Activated CD4-positive, alpha-beta T cell treated with anti-CD3 and anti-CD28 coated beads, Interleukin-2, amount 10 ng/mL, durations not matched to agents 24 days and 14 days (primary cell): ENCODE measurements around the gene ISYNA1. TPM values are rescaled to one million over a fixed set of nuclear protein-coding genes. Genes with fewer than 3 reads are reported as not detected.
"Not testable (repeated sequence)": the region's sequence is repeated elsewhere in the genome, so short reads cannot be mapped to it uniquely, and the experiment has no call there.

Experiments
- DNase-seq: peaks from one replicate; pipeline ENCODE4 v3.0.0; 2022
- H3K27ac Mint-ChIP-seq: one replicate; pipeline ENCODE4 v1.8.0; 2022; ENCODE audit warnings: mild to moderate bottlenecking, mixed read lengths
- H3K27me3 Mint-ChIP-seq: one replicate; pipeline ENCODE4 v1.8.0; 2022; ENCODE audit warnings: mixed read lengths
- H3K36me3 Mint-ChIP-seq: one replicate; pipeline ENCODE4 v1.8.0; 2022; ENCODE audit warnings: low read depth, mild to moderate bottlenecking, mixed read lengths
- H3K4me1 Mint-ChIP-seq: one replicate; pipeline ENCODE4 v1.8.0; 2021; ENCODE audit warnings: mixed read lengths
- H3K4me3 Mint-ChIP-seq: one replicate; pipeline ENCODE4 v1.8.0; 2022; ENCODE audit warnings: mild to moderate bottlenecking, moderate library complexity, mixed read lengths
- H3K9me3 Mint-ChIP-seq: one replicate; pipeline ENCODE4 v1.8.0; 2021; ENCODE audit warnings: mixed read lengths
- intact Hi-C: fragments of 100-400 bp; cut with micrococcal nuclease; formaldehyde crosslinking; loops from one replicate; pipeline ENCODE4 v1.15.1; 2023
- total RNA-seq: library from RNA; stranded (reverse); gene quantifications from 2 replicates; pipeline ENCODE4 v1.2.3, GENCODE V29; 2022

Gene ISYNA1
- total RNA-seq, 1 donor from 2014 or later = 10.9 TPM

DNA sequence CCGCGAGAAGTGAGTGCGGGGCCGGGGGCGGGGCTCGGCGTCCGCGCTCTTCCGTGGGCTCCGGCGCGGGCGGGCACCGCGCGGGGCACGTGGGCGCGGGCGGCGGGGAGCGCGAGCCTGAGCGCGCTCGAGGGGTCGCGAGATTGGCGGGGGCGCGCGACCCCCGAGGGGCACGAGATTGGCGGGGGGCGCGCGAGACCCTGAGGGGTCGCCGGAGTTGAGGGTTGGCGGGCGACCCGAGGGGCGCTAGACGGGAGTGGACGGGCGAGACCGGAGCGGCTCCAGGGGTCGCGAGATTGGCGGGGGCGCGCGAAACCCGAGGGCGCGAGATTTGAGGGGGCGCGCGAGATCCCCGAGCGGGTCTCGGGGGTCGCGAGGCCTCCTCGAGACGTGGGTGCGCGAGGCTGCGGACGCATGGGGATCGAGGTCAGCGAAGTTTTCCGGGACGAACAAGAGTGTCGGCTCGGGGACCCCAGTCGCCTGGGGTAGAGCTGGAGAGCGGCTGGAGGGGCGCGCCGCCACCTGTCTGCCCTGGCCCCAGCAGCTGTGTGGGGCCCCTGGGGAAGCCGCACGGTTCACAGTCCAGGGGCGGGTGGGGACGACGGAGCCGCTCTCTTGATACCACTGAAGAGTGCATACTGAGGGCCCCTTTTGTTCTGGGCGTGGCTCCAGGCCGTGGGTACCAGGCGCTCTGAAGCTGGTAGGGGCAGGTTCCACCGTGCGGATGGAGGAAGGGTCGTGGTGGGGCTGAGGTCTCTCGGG is 18.1 kb downstream of the ISYNA1 start:
- Mint-ChIP-seq H3K4me1 (peaks cover 70% of the 10 kb centered on the region), H3K4me3 (peak overlapping the region; percentile 99), H3K9me3 (no peaks in the 10 kb centered on the region), H3K27ac (peak overlapping the region; percentile 86), H3K27me3 (no peaks in the 10 kb centered on the region), H3K36me3 (peaks cover 9% of the 10 kb centered on the region)
- intact Hi-C loops = loop anchor here (1.0 to 5.0 kb wide), 3 partner anchors 9 to 218 kb away; partner anchors contain the start of gene RAB3A
- DNase-seq = peak; percentile 86

DNA sequence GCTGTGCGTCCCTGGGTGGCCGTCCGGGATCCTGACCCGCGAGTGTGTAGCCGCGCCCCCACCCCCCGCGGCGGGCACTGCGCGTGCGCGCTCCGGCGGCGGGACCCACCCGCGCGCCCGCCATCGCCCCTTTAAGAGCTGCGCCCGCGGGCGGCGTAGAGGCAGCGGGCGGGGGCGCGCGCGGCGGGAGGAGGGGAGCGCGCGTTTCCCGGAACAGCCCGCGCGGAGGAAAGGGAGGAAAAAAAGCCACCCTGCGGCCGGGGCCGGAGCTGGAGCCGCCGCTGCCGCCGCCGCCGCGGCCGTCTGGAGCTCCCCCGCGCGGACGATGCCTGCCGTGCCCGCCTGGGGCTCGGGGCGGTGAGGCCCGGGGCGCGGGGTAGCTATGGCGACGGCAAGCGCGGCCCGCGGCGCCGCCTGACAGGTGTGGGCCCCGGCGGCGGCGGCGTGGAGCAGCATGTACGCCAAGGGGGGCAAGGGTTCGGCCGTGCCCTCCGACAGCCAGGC is 18.7 kb downstream of the ISYNA1 start, which contains the start of gene SSBP4:
SSBP4 (plus strand) TSS at position 204 of the 504 bp plus-strand sequence; CDS start at position 455, 251 bp downstream.
- DNase-seq = peak; percentile 94
- no peaks in the 10 kb centered on the region for H3K9me3 Mint-ChIP-seq
- H3K36me3 Mint-ChIP-seq = peaks cover 9% of the 10 kb centered on the region
- H3K27me3 Mint-ChIP-seq = no peaks in the 10 kb centered on the region
- intact Hi-C loops = loop anchor here (5.0 kb wide), 2 partner anchors 127 to 217 kb away; partner anchors contain the start of gene RAB3A
- peaks cover 72% of the 10 kb centered on the region for H3K4me1 Mint-ChIP-seq
- H3K4me3 Mint-ChIP-seq = peak within 1 kb of the TSS; percentile 99
- peak within 1 kb of the TSS; percentile 89 for H3K27ac Mint-ChIP-seq

DNA sequence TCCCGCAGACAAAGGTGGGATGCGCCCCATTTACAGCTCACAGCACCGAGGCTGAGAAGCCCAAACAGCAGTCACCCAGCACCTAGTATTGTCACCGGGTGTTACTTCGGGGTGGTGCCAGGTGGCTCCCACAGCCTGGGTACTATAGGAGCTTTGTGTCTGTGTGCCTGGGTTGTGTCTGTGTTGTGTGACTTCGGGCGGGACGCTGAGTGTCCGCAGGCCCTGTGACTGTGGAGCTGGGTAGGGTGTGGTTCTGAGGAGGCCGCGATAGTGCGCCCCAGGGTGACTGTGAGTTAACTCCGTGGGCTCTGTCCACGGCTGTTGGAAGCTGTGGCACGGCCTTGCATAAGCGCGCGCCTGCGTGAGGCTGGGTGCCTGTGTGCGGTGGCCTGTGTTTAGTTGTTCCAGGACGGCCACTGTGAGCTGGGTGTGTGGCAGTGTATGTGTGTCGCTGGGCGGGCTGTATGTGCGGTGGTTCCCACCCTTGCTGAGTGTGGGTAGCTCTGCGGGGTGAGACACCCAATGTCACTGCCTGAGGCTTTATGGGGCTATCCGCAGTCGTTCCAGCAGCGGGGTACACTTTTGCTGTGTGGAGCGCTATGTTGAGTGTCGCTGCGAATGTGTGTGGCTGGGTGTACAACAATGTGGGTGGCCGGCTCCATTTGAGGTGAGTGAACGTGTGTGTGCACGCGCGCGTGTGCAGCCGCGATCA is 19.3 kb downstream of the ISYNA1 start:
- intact Hi-C loops = loop anchor here (5.0 kb wide), 2 partner anchors 126 to 216 kb away; partner anchors contain the start of gene RAB3A
- Mint-ChIP-seq H3K36me3 (peaks cover 9% of the 10 kb centered on the region), H3K27me3 (no peaks in the 10 kb centered on the region), H3K4me3 (peak overlapping the region; percentile 99), H3K4me1 (peaks cover 71% of the 10 kb centered on the region), H3K9me3 (no peaks in the 10 kb centered on the region), H3K27ac (peak overlapping the region; percentile 89)
- DNase-seq = no peak

DNA sequence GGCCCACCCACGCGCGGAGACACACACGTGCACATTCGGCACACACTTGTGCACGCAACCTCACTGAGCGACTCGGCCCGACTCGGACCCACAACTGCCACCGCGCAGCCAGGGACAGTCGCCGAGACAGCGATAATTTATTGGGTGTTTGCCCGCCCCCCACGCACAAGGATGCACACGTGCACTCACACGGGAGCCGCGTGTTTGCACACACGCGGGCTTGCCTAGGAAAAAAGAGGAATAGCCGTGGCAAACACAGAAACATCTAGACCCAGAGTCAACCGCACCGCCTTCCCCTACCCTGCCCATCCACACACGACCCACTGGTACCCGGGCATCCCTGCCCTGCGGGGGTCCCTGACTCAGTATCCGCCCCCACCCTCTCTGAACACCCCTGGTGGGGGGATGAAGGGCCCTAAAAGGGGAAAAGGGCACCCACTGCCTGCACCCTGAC is 19.9 kb downstream of the ISYNA1 start:
- Mint-ChIP-seq H3K9me3 (no peaks in the 10 kb centered on the region), H3K27me3 (no peaks in the 10 kb centered on the region), H3K4me3 (peak overlapping the region; percentile 99), H3K4me1 (peaks cover 66% of the 10 kb centered on the region), H3K27ac (peak overlapping the region; percentile 89), H3K36me3 (peaks cover 9% of the 10 kb centered on the region)
- DNase-seq = peak; percentile 73
- intact Hi-C loops = loop anchor here (5.0 kb wide), 2 partner anchors 126 to 216 kb away; partner anchors contain the start of gene RAB3A

DNA sequence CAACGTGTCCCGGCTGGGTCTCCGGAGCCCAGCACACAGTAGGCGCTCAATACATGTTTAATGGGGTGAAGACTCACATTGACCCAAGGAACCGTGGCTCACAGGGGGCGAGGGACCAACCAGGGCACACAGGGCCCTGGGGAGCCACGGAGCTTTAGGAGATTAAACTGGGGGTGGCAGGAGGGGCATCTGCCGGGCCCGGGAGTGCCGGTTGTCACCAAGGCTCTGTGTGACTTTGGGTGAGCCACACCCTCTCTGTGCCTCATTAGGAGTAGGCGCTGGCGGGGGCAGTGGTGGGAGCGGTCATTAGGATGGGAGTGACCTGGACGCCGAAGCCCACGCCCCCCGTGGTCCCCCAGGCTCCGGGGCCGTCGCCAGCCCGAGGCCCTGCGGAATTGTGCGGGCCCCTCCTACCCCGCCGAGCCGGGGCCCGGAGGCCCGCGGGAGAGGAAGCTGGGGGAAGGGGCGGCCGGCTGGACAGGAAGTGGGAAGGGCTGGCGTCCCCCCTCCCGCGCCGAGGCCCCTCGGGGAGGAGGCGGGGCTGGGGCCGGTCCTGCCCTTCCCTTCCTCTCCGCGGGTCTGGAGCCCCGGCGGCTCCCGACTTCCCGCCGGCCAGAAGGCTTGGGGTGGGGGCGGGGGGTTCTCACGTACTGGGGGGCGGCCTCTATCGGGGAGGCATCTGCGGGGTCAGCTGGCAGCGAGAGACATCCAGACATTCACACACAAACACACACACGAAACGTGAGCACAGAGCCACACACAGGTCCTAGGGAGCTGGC is 20.5 kb downstream of the ISYNA1 start:
- H3K36me3 Mint-ChIP-seq = peaks cover 6% of the 10 kb centered on the region
- peaks cover 60% of the 10 kb centered on the region for H3K4me1 Mint-ChIP-seq
- intact Hi-C loops = loop anchor here (5.0 kb wide), 2 partner anchors 125 to 215 kb away; partner anchors contain the start of gene RAB3A
- H3K9me3 Mint-ChIP-seq = no peaks in the 10 kb centered on the region
- H3K27ac Mint-ChIP-seq = peak overlapping the region; percentile 90
- peak overlapping the region; percentile 99 for H3K4me3 Mint-ChIP-seq
- peaks cover 3% of the 10 kb centered on the region for H3K27me3 Mint-ChIP-seq
- peak; percentile 84 for DNase-seq

DNA sequence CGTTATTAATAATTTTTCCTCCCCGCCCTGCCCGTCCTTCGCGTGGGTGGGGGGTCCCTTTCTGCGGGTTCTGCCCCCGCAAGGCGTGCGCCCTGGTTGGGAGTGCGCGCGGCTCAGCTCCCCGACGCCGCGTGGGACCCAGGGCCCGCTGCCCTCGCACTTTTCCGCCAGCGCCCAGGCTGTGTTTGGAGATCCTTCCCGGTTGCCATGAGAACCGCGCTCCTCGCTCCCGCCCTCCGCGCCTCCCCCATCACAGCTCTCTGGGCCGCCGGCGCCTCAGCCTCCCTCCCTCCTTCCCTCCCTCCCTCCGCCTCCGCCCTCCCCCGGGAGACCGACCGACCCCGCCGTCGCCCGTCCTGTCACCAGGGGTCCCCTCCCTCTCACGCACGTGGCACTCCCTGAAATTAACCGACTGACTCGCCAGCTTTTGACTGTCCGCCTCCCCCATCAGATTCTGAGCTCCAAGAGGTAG is 21.1 kb downstream of the ISYNA1 start:
- DNase-seq = peak; percentile 92
- peak overlapping the region; percentile 90 for H3K27ac Mint-ChIP-seq
- H3K9me3 Mint-ChIP-seq = no peaks in the 10 kb centered on the region
- peaks cover 56% of the 10 kb centered on the region for H3K4me1 Mint-ChIP-seq
- intact Hi-C loops = loop anchor here (5.0 kb wide), 2 partner anchors 125 to 215 kb away; partner anchors contain the start of gene RAB3A
- H3K27me3 Mint-ChIP-seq = peaks cover 4% of the 10 kb centered on the region
- H3K4me3 Mint-ChIP-seq = peak overlapping the region; percentile 84
- peaks cover 5% of the 10 kb centered on the region for H3K36me3 Mint-ChIP-seq

DNA sequence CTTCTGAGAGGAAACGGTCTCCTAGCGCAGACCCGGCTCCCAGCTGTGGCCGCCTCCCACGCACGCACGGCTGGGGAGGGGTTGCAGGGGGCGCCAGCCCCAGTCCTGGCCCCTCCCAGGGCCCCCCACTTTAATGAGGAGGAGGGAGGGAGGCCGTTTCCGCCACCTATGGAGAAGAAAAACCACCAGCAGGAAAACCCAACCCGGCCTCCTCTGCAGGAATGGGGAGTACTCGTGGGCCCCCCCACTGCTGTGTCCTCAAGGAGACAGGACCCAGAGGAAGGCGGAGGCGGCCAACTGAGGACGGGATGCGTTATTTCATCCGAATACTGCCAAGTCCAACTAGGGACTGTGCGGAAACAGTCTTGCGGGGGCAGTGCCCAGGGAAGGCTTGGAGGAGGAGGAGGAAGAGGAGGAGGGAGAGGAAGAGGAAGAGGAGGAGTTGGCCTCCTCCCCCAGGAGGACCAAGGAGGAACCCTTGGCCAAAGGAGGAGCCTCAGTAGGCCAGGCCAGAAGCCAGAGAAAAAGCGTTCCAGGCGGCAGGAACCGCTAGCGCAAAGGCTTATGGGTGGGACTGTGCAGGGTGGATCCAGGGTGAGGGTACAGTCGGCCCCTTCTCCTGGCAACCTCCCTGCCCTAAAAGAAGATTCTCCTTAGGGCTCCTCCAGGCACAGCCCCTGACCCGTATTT is 22.6 kb downstream of the ISYNA1 start:
- Mint-ChIP-seq H3K36me3 (peaks cover 2% of the 10 kb centered on the region), H3K27me3 (peaks cover 6% of the 10 kb centered on the region), H3K4me1 (peaks cover 46% of the 10 kb centered on the region), H3K4me3 (peak overlapping the region; percentile 84), H3K9me3 (no peaks in the 10 kb centered on the region), H3K27ac (peak overlapping the region; percentile 90)
- intact Hi-C loops = loop anchor here (5.0 kb wide), 2 partner anchors 123 to 213 kb away; partner anchors contain the start of gene RAB3A
- peak; percentile 67 for DNase-seq

DNA sequence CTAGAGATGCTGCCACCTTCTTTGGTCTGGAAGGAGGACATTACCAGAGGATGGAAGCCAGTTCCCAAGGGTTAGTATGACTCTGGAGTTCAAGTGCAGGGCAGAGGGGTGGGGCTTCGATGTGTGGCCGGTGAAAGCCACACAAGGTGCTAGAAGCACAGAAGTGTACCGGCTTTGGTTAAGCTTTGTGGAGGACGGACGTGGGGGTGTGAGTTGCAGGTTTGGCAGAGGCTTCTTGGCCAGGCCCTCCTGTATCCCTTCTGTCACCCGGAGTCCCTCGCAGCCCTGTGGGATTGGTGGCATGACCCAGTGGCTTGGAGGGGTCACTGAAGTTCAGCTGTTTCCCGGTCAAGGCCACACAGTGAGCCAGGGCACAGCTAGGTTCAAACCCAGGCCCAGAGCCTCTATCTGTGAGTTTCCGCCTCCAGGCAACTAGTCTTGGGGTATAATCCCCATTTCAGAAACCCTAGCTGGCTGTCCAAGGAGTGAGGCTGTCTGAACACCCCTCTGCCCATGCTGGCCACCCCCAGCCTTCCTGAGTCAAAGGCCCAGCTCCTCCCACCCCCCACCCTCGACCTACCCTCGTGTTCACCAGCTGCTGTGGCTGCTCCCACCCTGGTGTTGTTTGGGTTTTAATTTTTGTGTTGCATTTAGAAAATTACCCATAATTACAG is 23.3 kb downstream of the ISYNA1 start:
- intact Hi-C loops = loop anchor here (5.0 kb wide), 3 partner anchors 87 to 212 kb away; partner anchors contain the start of gene RAB3A
- peak; percentile 80 for DNase-seq
- no peaks in the 10 kb centered on the region for H3K36me3 Mint-ChIP-seq
- H3K27me3 Mint-ChIP-seq = peaks cover 6% of the 10 kb centered on the region
- H3K4me3 Mint-ChIP-seq = no peak overlapping the region
- peaks cover 45% of the 10 kb centered on the region for H3K4me1 Mint-ChIP-seq
- H3K27ac Mint-ChIP-seq = peak overlapping the region; percentile 35
- H3K9me3 Mint-ChIP-seq = no peaks in the 10 kb centered on the region

DNA sequence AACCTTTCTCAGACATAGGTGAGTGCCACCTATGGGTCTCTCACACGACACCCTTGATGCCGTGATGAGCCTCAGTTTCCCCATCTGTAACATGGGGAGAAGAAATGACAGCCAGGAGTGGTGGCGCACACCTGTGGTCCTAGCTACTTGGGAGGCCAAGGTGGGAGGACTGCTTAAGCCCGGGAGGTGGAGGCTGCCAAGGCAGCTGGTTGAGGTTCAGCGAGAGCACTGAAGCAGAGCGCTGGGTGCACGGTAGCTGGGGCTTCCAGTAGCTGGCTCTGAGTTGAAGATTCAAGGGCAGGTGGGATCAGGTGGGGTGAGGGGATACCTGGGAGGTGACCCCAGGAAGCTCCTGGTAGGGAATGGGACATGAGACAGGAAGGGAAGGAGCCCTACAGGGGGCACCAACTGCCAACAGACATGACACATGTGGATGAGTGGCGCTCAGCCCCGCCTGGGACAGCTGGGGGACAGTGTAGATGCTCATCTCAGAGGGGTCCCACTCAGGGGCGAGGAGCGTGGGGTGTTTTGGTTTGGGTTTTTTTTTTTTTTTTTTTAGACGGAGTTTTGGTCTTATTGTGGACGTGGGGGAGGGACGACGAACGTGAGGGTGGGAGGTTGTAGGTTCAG is 25.2 kb downstream of the ISYNA1 start:
- no peak for DNase-seq
- H3K4me3 Mint-ChIP-seq = no peak overlapping the region
- H3K4me1 Mint-ChIP-seq = peaks cover 33% of the 10 kb centered on the region
- peaks cover 6% of the 10 kb centered on the region for H3K27me3 Mint-ChIP-seq
- H3K36me3 Mint-ChIP-seq = no peaks in the 10 kb centered on the region
- intact Hi-C loops = loop anchor here (5.0 kb wide), 1 partner anchor 85 kb away; no protein-coding TSS in a partner anchor
- H3K9me3 Mint-ChIP-seq = no peaks in the 10 kb centered on the region
- H3K27ac Mint-ChIP-seq = no peak overlapping the region

DNA sequence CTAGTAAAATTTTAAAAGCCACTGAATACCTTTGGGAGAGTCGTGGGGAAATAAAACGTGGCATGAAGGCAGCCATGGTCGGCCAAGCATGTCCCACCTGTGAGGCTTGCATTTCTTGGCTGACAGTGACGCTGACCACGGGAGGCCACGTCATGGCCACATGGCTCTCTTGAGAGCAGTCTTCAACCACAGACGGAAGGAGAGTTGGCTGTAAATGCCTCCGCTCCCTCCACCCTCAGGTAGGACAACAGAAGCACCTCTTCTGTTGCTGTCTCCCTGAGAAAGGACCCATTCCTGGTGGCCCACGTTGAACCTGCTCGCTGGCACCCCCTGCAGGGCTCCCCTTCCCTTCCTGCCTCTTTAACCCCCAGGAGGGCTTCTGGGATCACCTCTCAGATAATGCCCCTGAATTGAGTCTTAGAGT is 29.9 kb downstream of the ISYNA1 start:
- H3K27me3 Mint-ChIP-seq = peaks cover 6% of the 10 kb centered on the region
- peaks cover 5% of the 10 kb centered on the region for H3K4me1 Mint-ChIP-seq
- H3K27ac Mint-ChIP-seq = no peak overlapping the region
- H3K4me3 Mint-ChIP-seq = no peak overlapping the region
- DNase-seq = peak; percentile 77
- H3K9me3 Mint-ChIP-seq = no peaks in the 10 kb centered on the region
- intact Hi-C loops = no loop called here
- no peaks in the 10 kb centered on the region for H3K36me3 Mint-ChIP-seq

DNA sequence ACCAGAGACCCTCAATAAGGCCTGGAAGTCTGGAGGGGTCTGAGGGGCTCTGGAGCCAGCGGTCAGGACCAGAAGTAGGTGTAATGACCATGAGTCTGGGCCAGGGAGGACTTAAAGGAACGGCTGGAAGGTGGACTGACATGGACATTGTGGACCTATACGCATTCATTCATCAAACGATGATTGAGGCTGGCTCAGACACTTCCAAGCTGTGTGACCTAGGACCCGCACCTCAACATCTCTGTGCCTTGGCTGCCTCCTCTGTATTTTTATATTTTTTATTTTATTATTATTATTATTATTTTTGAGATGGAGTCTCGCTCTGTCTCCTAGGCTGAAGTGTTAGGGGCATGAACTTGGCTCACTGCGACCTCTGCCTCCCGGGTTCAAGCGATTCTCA is 31.2 kb downstream of the ISYNA1 start:
- H3K27ac Mint-ChIP-seq = no peak overlapping the region
- no peaks in the 10 kb centered on the region for H3K36me3 Mint-ChIP-seq
- intact Hi-C loops = no loop called here
- H3K4me3 Mint-ChIP-seq = no peak overlapping the region
- no peak for DNase-seq
- H3K27me3 Mint-ChIP-seq = peaks cover 3% of the 10 kb centered on the region
- peaks cover 8% of the 10 kb centered on the region for H3K4me1 Mint-ChIP-seq
- no peaks in the 10 kb centered on the region for H3K9me3 Mint-ChIP-seq

DNA sequence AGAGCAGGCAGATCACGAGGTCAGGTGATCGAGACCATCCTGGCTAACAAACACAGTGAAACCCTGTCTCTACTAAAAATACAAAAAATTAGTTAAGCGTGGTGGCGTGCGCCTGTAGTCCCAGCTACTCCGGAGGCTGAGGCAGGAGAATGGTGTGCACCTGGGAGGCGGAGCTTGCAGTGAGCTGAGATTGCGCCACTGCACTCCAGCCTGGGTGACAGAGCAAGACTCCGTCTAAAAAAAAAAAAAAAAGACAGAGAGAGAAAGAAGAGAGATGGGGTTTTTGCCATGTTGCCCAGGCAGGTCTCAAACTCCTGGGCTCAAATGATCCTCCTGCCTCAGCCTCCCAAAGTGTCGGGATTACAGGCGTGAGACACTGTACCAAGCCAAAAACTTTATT is 32.2 kb downstream of the ISYNA1 start:
- H3K27me3 Mint-ChIP-seq, intact Hi-C loops, H3K4me3 Mint-ChIP-seq, H3K36me3 Mint-ChIP-seq, H3K9me3 Mint-ChIP-seq, H3K27ac Mint-ChIP-seq, DNase-seq: not testable (repeated sequence)
- H3K4me1 Mint-ChIP-seq = peaks cover 15% of the 10 kb centered on the region
